ENCODE results near the gene EMC8. TPM values are rescaled to one million over a fixed set of nuclear protein-coding genes. Genes with fewer than 3 reads are reported as not detected.

Gene EMC8
- polyA plus RNA-seq, 1 of the 3 experiments (the other 2 are of a cell fraction): 45.9 TPM

Small RNA genes within 50 kb of the gene (small RNA-seq; reads per million reads assigned to genes)
- 0 reads per million in 7 experiments for gene RNU1-103P

Other genes with a start within 250 kb of the EMC8 start
- gene GSE1, start 186.2 kb downstream of the EMC8 start, polyA plus RNA-seq (2012; rRNA removed): 22.7 and 26.5 TPM in 2 replicates
- 8.4 and 9.0 TPM in 2 replicates for gene GINS2, start 110.6 kb downstream of the EMC8 start, polyA plus RNA-seq (2012; rRNA removed)
- gene C16orf74, start 48.4 kb downstream of the EMC8 start, polyA plus RNA-seq (2012; rRNA removed): 15.9 and 27.2 TPM in 2 replicates
- 1,138 and 1,294 TPM in 2 replicates for gene COX4I1, start 151 bp upstream of the EMC8 start, polyA plus RNA-seq (2012; rRNA removed)
- gene IRF8, start 99.6 kb upstream of the EMC8 start, polyA plus RNA-seq (2012; rRNA removed): not detected in 2 replicates